ENCODE data around the gene PTPRK.
"Not testable (repeated sequence)": the region's sequence is repeated elsewhere in the genome, so short reads cannot be mapped to it uniquely, and the experiment has no call there.

Gene PTPRK

DNA sequence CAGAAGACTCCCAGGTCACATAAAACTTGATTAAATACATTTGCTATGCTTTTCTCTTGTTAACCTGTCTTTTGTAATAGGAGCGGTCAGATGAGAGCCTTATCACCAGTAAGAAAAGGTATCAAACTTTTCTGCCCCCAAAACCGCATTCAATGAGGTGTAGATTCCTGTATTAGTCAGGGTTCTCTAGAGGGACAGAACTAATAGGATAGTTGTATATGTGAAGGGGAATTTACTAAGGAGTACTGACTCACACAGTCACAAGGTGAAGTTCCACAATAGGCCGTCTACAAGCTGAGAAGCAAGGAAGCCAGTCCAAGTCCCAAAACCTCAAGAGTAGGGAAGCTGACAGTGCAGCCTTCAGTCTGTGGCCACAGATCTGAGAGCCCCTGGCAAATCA lies 32.7 kb downstream of the PTPRK start:
- TF ChIP-seq, protein P1, sequence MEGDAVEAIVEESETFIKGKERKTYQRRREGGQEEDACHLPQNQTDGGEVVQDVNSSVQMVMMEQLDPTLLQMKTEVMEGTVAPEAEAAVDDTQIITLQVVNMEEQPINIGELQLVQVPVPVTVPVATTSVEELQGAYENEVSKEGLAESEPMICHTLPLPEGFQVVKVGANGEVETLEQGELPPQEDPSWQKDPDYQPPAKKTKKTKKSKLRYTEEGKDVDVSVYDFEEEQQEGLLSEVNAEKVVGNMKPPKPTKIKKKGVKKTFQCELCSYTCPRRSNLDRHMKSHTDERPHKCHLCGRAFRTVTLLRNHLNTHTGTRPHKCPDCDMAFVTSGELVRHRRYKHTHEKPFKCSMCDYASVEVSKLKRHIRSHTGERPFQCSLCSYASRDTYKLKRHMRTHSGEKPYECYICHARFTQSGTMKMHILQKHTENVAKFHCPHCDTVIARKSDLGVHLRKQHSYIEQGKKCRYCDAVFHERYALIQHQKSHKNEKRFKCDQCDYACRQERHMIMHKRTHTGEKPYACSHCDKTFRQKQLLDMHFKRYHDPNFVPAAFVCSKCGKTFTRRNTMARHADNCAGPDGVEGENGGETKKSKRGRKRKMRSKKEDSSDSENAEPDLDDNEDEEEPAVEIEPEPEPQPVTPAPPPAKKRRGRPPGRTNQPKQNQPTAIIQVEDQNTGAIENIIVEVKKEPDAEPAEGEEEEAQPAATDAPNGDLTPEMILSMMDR (IDR thresholded peaks at IDR 0.05) = no peak
- H3K9me3 ChIP-seq = no peaks in the 10 kb centered on the region
- DNase-seq = no peak
- no peaks in the 10 kb centered on the region for H3K27me3 ChIP-seq
- H3K27ac ChIP-seq = no peak overlapping the region
- no peaks in the 10 kb centered on the region for H3K36me3 ChIP-seq
- no peak overlapping the region for H3K4me3 ChIP-seq
- peaks cover 0 to 17% (median 8%) of the 10 kb centered on the region in 4 donors for H3K4me1 ChIP-seq
- intact Hi-C loops (cut with DNase I; ENCODE audit: low total_unique reads) = no loop called here

GRCh38 chr6:128487055-128487454 lies 33.3 kb downstream of the PTPRK start:
- TF ChIP-seq, protein P1 (IDR thresholded peaks at IDR 0.05) = no peak
- Histone ChIP-seq H3K27ac (no peak overlapping the region), H3K27me3 (no peaks in the 10 kb centered on the region), H3K36me3 (no peaks in the 10 kb centered on the region), H3K4me1 (peaks cover 0 to 10% (median 5%) of the 10 kb centered on the region in 4 donors), H3K4me3 (no peak overlapping the region), H3K9me3 (no peaks in the 10 kb centered on the region)
- DNase-seq = no peak
- intact Hi-C loops (cut with DNase I; ENCODE audit: low total_unique reads) = no loop called here

DNA sequence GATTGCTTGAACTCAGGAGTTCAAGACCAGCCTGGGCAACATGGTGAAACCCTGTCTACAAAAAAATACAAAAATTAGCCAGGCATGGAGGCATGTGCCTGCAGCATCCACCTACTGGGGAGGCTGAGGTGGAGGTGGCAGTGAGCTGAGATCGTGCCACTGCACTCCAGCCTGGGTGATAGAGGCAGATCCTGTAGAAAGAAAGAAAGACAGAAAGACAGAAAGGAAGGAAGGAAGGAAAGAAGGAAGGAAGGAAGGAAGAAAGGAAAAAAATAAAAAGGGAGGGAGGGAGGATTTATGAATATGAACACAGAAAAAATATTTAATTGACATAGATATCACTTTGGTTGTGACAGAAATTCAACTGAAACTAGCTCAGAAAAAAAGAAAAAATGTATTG lies 33.8 kb downstream of the PTPRK start:
- H3K9me3 ChIP-seq; H3K4me1 ChIP-seq; H3K27ac ChIP-seq; H3K27me3 ChIP-seq; H3K4me3 ChIP-seq; intact Hi-C loops (cut with DNase I; ENCODE audit: low total_unique reads); H3K36me3 ChIP-seq; DNase-seq: not testable (repeated sequence)

GRCh38 chr6:128483472-128484135 lies 36.8 kb downstream of the PTPRK start:
- H3K27ac ChIP-seq = no peak overlapping the region
- H3K27me3 ChIP-seq = no peaks in the 10 kb centered on the region
- TF ChIP-seq, protein P1 (IDR thresholded peaks at IDR 0.05) = no peak
- H3K4me1 ChIP-seq = peaks cover 0 to 17% (median 5%) of the 10 kb centered on the region in 4 donors
- intact Hi-C loops (cut with DNase I; ENCODE audit: low total_unique reads) = no loop called here
- no peaks in the 10 kb centered on the region for H3K9me3 ChIP-seq
- no peak overlapping the region for H3K4me3 ChIP-seq
- no peak for DNase-seq
- H3K36me3 ChIP-seq = no peaks in the 10 kb centered on the region

- Histone ChIP-seq H3K4me3 (no peak overlapping the region), H3K27ac (no peak overlapping the region), H3K4me1 (peaks cover 0 to 18% (median 8%) of the 10 kb centered on the region in 4 donors), H3K27me3 (no peaks in the 10 kb centered on the region), H3K36me3 (no peaks in the 10 kb centered on the region), H3K9me3 (no peaks in the 10 kb centered on the region)
- DNase-seq = no peak
- TF ChIP-seq, protein P1 (IDR thresholded peaks at IDR 0.05) = no peak
- intact Hi-C loops (cut with DNase I; ENCODE audit: low total_unique reads) = no loop called here
Measured at GRCh38 chr6:128482642-128483041, 37.8 kb downstream of the PTPRK start.

GRCh38 chr6:128479991-128480390 lies 40.4 kb downstream of the PTPRK start:
- intact Hi-C loops (cut with DNase I; ENCODE audit: low total_unique reads) = no loop called here
- TF ChIP-seq, protein P1 (IDR thresholded peaks at IDR 0.05) = no peak
- Histone ChIP-seq H3K27me3 (no peaks in the 10 kb centered on the region), H3K4me1 (peaks cover 0 to 18% (median 8%) of the 10 kb centered on the region in 4 donors), H3K4me3 (no peak overlapping the region), H3K9me3 (no peaks in the 10 kb centered on the region), H3K36me3 (no peaks in the 10 kb centered on the region), H3K27ac (no peak overlapping the region)
- DNase-seq = no peak

Data from tibial artery (tissue), 4 donors.